GM18502 (cell line): Measurements from ENCODE around the gene ARHGEF10L.

Experiments used
- ATAC-seq: cut with Tn5 transposase; IDR thresholded peaks from one replicate; pipeline ENCODE4 v1.9.1; 2021; ENCODE audit warnings: mild to moderate bottlenecking; ENCODE audit not compliant: unreplicated experiment, poor library complexity

The ARHGEF10L gene

DNA sequence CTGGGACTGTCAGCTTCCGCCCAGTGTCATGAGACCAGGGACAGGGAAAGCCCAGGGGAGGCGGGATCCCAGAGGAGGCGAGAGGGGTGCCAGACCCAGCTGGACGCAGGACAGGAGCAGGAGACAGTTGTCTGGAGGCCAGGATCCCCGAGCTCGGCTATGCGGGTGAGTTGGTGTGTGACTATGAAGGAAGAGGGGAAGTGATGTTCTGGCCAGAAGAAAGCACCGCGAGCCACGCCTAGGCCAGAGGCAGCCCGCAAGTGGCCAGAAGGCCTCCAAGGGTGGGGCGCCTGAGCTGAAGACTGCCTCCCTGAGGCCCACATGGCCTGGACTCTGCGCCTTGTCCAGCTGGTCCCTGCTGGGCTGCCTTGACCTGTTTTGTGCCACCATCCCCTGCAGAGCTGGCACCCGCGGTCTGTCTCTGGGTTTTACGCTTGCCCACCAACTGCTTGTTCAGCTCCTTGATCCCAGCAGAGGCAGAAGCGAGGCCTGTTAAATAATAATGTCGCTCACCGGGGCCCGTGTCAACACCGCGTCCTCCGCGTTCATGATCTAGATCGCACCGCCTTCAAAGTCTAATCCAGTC lies 130.5 kb downstream of the ARHGEF10L start:
- ATAC-seq = no peak

DNA sequence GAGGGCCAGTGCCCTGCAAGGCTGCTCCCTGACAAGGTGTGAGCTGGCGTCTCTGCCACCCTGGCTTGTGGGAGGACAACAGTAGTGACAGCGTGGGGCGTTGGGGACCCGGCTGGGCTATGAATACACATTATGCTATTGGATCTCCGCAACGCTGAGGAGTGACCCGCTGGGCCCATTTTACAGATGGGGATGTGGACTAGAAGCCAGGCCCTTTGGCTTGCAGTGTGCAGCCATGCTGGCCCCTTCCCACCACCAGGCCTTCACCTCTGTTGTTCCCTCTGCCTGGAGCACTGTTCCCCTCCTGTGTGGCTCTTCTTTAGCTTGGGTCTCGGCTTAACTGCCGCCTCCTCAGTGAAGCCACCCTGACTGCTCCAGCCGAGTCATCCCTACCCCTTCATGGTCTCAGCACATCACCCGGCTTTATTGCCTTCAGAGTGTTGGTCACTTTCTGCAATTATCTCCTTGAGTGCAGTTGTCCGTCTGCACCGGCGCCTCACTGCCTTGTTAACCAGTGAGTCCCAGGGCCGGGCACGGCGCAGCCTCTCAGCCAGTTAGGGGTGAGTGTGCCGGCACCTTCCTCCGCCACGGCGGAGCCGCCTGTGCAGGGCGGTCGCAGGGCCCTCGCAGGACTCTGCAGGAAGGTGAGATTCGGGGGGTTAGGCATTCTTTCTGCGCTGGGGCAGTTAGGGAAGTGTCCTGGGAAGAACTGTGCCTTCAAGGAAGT lies 131.3 kb downstream of the ARHGEF10L start:
- ATAC-seq = no peak

DNA sequence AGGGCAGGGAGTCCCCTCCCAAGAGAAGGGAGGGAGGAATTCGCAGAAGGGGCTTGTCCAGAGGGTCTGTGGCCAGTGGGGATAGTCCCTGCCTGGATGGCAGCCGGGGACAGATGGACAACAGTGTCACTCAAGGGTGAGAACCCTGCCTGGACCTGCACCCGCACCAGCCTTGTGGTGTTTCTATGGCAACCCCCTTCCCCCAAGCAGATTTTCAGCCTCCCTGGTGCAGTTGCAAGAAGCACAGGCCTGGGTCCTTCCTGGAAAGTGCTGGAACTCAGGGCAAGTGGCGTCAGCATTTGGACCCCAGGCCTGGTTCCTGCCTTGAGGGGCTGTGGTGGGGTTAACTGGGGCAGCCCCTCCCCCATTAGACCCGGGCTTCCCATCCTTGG lies 131.8 kb downstream of the ARHGEF10L start:
- ATAC-seq = no peak

DNA sequence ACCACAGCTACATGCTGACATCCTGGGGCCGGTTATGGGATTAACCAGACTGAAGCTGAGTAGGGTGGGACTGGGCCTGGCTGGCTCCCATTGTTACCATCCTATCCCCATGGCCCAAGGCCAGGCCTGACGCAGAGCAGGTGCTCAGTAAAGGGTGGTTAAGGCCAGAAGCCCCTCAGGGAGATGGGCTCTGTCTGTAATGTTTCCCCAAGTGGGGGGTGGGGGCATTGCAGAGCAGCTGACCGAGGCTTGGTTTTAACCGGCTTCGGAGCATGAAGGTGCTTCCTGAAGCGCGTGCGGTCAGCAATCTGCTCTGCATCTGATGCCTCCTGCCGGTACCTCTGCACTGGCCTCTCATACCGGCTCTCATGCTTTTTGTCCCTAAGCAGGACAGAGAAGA lies 132.2 kb downstream of the ARHGEF10L start:
- no peak for ATAC-seq

DNA sequence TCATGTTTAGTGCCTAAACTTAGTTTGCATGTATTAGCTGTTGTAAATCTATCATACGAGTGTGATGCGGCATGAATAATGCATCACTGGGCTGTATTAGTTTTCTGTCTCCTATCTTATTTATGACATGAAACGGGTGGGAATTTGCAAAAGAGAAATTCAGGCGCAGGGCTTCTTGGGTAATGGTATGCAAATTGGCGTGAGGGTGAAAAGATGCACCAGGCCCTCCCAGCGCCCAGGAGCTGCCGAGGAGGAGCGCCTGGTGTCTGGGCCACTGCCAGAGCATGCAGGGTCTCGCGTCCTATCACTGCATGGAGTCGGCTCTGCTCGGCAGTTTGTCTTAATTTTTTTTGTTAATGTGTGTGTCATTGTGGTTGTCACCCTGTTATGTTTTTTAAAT lies 132.7 kb downstream of the ARHGEF10L start:
- ATAC-seq = no peak

DNA sequence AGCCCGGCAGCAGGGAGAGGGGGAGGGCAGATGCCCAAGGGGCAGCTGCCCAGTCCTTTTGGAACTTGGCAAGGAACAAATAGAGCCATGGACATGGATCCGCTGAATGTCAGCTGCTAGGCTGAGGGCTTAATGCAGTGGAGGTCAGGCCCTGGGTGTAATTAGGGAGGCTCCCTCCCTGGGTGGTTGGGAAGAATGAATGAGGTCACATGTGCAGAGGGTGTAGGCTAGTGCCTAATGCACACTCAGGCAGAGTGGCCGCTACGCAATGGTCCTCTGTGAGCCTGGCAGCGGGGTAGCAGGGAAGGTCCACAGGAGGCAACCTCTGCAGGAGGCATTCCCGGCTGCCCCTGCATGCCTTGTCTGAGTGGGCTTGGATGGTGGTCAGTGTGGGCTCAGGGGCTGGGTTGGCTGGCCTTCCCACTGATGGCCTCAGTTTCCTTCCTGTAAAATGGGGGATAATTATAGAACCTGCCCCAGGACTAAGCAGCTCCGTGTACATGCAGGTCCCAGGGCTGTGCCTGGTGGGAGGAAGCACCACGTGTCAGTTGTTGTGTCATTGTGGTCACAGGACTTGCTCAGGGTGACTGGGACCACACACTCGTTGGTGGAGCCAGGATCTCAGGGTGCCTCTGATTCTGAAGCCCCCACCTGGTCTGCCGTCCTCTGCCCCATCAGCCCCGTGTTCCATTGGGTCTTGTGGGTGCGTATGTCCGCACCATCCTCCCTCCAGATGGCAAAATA lies 134.0 kb downstream of the ARHGEF10L start:
- ATAC-seq = no peak

DNA sequence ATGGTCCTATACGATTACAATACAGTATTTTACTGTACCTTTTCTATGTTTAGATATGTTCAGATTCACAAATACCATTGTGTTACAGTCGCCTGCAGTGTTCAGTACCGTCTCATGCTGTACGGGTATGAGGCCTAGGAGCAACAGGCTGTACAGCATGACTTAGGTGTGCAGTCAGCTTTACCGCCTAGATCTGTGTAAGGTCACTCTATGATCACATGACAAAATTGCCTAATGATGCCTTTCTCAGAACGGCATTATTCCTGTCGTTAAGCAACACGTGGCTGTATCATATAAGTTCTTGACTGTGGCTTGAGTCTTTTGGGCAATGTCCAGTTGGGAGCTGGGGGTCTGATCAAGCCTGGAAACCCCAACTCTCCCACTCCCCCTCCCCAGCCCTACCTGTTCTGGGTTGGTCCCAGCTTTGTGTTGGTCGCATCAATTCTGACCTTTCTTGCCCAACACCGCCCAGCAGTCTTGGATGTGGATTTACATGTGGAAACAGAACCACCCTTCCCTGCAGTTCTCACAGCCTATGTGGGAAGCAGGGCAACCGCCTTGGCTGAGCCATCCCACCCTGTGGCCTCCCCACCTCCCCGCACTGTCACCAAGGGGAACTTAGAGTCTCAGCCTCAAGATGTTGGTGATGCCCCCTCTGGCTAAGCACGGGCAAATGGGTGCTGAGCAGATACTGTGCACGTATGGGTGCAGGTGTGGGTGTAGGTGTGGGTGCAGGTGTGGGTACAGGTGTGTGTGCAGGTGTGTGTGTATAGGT lies 135.4 kb downstream of the ARHGEF10L start:
- no peak for ATAC-seq

DNA sequence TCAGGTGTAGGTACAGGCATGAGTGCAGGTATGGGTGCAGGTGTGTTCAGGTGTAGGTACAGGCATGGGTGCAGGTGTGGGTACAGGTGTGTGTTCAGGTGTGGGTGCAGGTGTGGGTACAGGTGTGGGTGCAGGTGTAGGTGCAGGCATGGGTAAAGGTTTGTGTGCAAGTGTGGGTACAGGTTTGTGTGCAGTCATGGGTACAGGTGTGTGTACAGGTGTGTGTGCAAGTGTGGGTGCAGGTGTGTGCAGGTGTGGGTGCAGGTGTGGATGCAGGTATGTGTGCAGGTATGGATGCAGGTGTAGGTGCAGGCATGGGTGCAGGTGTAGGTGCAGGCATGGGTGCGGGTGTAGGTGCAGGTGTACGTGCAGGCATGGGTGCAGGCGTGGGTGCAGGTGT lies 136.2 kb downstream of the ARHGEF10L start:
- no peak for ATAC-seq

DNA sequence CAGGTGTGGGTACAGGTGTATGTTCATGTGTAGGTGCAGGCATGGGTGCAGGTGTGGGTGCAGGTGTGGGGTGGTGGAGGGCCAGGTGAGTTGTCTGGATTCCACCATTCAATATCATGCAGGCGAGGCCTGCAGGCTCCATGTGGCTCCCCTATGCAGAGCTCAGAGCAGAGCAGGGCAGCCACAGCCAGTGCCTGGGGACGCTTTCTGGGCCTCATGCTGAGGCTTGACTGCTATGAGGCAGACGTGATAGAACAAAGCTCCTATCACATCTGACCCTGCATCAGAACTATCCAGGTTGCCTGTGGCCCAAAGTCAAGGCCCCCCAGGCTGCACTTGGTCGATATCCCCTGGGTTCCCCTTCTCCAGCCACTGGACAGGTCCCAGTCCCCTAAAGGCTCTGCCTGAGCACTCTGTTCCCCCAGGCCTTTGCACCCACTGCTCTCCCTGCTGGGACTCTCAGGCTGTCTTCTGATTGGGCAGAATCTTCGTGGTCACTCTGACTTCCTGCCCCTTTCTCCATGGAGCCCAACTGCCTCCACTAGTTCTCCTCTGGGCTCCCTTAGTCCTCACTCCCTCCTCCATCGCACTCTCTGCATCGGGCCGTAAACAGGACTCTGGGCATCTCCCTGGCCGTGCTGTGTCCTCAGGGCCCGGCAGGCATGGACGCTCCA lies 137.0 kb downstream of the ARHGEF10L start:
- no peak for ATAC-seq

DNA sequence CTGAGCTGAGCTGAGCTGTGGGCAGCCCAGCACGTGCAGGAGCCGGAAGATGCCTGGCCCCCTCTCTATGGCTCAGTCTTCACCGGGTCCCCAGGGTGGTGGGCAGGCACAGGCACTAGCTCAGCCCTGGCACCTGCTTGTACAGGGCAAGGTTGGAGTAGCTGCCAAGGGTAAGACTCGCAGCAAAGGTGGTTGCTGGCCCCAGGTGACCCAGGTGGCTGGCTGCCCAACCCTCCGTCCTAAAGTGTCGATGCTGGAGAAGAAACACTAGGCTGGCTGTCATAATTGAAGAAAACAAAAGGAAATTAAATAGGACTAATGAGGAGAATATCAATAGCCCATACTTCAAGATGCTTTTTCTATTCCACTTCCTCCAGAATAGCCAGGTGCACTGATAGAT lies 138.5 kb downstream of the ARHGEF10L start:
- no peak for ATAC-seq

DNA sequence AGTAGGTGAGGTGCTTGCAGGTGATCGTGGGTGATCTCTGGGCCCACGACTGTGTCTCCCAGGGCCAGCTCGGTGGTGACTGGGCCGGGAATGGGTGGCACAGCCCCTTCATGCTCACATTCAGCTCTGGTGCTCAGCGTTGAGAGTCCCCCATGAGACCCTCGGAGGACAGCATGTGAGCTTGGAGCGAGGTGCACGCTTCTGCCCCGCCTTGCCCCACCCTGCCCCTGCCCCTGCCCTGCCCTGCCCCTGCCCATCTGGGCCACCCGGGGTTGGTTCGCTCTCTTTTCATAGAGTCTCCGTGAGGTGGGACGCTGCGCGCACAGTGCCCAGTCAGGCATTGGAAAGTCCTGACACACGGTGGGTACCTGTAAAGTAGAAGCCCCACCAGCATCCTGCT lies 140.4 kb downstream of the ARHGEF10L start:
- no peak for ATAC-seq

DNA sequence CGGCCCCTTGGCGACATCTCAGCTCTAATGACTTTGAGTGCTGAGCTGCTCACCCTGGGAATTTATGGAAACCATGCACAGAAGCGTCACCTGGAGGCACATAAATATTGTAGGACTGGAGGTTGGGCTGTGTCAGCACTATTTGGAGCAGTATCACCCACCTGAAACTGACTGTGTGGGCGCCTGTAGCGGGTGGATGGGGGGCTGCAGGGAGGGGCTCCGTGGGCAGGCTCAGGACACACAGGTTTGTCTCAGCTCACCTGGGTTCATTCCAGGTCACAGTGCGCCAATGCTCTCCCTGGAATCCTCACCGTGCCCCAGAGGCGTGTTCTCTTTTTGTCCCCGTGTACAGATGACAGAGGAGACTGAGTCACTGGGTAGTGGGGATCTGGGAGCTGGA lies 140.8 kb downstream of the ARHGEF10L start:
- ATAC-seq = no peak

DNA sequence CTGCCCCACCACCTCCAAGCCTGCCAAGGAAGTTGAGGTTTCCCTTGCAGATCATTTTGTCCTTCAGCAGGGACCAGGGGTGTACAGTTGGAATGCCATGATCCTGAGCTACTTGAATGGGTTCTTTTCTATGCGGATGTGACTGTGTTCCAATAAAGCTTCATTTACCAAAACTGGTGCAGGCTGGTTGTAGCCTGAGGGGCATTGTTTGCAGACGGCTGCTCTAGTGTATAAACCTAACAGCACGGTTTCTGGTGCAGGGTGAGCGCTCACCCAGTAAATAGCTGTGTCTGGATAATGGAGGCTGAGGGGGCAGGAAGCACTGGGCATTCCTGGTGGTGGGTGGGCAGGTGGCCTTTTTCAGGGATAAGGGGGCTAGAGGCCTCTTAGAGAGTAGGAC lies 142.9 kb downstream of the ARHGEF10L start:
- no peak for ATAC-seq

DNA sequence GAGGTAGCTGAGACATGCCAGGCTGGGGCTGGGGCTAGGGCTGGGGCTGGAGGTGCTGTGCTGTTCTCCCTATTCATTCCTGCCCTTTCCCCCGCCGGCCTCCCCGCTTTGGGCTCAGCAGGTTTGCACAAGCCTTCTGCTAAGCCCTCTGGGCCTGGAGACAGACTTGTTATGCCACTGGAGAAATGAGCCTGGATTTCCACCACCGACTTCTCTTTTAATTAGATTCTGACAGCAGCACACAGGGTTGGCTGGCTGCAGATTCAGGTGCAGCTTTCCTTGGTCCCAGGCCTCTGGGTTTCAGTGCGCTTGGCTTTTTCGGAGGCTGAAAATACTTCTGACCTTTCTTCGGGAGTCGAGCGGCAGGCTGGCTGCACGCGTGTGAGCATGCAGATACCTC lies 144.1 kb downstream of the ARHGEF10L start:
- ATAC-seq = no peak

DNA sequence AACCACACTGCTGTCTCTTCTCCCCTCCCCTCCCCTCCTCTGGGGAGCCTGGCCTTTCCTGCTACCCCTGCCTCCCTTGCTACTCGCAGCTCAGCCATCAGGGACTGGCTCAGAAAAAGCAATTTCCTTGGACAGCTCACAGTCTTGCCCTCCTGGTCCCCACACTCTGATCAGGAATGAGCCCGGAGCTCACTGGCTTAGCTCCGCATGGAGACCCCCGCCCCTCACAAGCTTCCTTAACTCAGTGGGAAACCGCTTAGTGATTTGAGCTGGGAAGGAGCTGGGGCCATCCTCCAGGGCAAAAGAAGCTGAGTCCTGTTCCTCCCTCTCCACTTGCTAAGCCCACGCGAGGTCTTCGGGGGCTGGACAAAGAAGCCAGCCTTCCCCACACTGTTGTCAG lies 145.3 kb downstream of the ARHGEF10L start:
- no peak for ATAC-seq

DNA sequence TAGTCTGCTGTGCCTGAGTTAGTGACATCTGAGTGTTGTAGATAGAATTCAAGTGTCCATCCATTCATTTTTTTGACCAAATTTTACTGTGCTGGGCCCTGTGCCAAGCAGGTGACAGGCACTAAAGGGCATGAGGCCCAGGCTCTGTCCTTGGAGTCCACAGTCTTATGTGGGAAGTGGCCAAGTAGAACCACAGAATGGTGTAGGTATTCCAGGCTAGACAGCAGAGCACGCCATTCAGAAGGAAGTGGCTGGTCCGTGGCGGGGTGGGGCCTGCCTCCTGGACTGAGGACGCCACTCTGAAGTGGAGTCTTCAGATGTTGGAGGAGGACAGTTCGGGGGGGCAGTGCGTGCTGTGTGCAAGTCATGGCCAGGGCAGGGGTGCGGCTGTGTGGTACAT lies 146.8 kb downstream of the ARHGEF10L start:
- ATAC-seq = no peak

DNA sequence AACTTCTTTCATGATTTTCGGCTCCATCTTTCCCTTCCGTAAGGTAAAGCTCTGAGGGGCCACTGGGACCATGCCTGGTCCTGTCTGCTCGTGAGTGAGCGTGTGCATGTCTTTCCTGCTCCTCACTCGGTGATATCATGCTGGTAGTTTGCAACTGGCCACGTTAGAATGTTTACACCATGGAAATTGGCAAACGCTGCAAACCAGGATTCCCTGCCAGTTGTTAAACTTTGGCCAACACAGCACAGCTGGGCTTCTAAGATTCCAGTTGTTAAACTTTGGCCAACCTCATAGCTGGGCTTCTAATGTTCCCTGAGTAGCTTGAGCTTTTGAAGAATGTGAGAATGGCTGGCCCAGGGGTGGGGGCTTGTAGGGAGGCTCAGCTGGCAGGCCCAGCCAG lies 147.6 kb downstream of the ARHGEF10L start:
- no peak for ATAC-seq

DNA sequence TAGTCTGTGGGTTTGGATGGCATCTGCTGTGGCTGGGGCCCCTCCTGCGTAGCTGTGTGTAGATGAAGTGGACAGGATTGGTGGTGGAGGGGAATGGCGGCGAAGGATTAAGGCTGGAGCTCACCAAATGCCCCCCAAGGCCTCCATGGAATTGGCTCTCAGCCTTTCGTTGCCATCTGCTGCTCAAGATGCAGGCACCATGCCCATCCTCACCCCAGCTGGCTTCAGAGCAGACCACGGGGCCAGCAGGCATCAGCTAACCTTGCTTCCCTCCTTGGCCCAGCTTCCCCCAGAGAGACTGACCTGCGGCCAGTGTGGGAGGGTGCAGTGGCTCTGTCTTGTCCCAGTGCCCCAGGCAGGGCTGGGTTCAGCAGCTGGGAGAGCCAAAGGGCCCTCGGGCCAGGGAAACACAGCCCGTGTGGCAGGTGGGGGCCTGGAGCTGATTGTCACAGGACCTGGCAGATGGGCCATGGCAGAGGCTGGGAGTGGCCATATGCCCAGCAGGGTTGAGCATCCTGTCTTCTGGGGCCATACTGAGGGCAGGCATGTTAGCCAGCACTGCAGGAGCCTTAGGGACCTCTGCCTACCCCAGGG lies 148.8 kb downstream of the ARHGEF10L start:
- no peak for ATAC-seq

DNA sequence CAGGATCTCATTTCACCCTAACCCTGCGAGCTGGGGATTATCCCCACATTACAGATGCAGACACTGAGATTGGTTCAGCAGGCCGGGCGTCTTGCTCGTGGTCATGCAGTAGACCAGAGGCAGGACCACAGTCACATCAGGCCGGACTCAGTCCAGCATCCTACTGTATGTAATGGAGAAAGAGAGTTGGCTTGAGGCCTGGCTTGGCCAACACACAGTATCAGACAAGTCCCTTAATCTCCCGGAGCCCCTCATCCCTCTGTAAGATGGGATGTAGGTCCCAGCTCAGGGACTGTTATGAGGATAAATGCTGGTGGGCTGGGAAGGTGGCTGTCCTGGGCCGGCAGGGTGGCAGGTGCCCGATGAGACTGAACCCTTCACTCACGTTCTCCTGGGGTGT lies 149.5 kb downstream of the ARHGEF10L start:
- no peak for ATAC-seq
